Hepatic stellate cell (primary cell): ENCODE data around the gene OR51V1.
"Not testable (repeated sequence)": the region's sequence is repeated elsewhere in the genome, so short reads cannot be mapped to it uniquely, and the experiment has no call there.

Experiments used
- DNase-seq: peaks from one replicate; pipeline ENCODE4 v3.0.0; 2011; ENCODE audit warnings: low spot score

Gene OR51V1

DNA sequence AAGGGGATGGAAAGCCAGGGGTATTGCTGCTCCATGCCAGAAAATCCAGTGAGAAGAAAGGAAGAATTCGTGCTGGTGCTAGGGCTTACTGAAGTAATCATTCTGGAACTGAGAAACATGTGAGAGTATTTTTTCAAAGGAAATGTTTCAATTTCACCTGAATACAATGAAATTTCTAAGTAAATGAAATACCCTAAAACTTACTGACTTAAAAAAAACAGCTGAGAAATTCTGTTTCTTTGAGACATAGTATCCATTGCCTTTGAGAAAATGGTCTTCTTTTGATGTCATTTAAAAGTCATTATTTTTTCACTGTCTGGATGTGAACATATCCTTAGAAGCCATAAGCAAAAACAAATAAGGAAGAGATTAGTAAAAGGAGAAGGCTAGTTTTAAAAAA, at the start of gene OR51V1:
OR51V1 (minus strand) TSS at position 101 of the 400 bp plus-strand sequence; CDS start at position 101, 0 bp downstream.
- DNase-seq, result no peak

DNA sequence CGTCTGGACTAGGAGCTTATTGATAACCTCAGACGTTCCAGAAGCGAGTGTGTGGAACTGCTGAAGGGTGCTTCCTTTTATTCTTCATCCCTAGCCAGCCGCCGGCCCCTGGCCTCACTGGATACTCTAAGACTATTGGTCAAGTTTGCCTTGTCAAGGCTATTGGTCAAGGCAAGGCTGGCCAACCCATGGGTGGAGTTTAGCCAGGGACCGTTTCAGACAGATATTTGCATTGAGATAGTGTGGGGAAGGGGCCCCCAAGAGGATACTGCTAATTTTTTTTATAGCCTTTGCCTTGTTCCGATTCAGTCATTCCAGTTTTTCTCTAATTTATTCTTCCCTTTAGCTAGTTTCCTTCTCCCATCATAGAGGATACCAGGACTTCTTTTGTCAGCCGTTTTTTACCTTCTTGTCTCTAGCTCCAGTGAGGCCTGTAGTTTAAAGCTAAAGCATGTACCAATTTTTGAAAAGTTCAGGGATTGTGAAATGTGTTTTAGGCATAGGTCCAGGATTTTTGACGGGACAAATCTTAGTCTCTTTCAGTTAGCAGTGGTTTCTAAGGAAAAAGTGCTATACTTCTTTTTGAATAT, 49.4 kb upstream of the OR51V1 start, which contains the start of gene HBG1:
HBG1 (minus strand) TSS at position 51 of the 590 bp plus-strand sequence. CDS start 53 bp downstream, outside the sequence.
- not testable (repeated sequence) for DNase-seq

GRCh38 chr11:5248498-5248897, 48.0 kb upstream of the OR51V1 start:
- not testable (repeated sequence) for DNase-seq

- DNase-seq, result no peak
These were observed 47.1 kb upstream of the OR51V1 start for GRCh38 chr11:5247472-5248192.

GRCh38 chr11:5246772-5247471, 46.4 kb upstream of the OR51V1 start:
- no peak for DNase-seq

GRCh38 chr11:5245155-5245554, 44.7 kb upstream of the OR51V1 start:
- DNase-seq, result no peak

- no peak for DNase-seq
These were observed 43.3 kb upstream of the OR51V1 start for GRCh38 chr11:5243816-5244180.

DNA sequence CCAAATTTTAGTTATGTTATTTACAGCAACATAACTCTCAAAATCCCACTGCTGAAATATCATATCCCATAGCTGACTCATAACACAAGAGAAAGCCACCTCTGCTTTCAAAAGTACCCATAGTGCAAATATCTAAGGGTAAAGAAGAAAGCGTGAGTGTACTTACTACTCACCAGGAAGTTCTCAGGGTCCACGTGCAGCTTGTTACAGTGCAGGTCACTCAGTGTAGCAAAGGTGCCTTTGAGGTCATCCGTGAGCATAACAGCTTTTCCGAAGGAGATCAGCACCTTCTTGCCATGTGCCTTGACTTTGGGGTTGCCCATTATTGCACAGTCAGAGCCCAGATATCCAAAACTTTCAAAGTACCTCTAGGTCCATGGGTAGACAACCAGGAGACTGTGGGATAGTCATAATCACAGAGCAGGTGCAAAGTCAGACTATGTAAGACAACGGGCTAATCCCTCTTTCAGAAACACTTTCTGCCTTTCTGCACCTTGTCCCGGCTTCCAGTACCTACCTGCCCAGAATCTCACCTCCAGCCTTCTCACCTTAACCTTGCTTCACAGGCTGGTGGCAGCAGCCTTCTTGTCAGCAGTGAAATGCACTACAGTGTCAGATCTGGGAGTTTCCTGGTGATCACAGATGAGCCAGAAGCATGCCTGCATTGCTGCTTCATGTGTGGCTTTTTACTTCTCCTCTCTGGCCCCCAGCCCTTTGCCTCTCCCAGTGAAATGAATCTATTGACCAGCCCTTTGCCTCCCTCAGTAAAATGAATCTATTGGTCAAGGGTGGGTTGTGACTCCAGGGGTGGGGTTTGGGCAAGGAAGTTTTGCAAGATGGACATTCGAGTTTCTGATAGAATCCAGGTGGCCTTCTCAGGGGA, 42.7 kb upstream of the OR51V1 start:
- DNase-seq, result no peak

DNA sequence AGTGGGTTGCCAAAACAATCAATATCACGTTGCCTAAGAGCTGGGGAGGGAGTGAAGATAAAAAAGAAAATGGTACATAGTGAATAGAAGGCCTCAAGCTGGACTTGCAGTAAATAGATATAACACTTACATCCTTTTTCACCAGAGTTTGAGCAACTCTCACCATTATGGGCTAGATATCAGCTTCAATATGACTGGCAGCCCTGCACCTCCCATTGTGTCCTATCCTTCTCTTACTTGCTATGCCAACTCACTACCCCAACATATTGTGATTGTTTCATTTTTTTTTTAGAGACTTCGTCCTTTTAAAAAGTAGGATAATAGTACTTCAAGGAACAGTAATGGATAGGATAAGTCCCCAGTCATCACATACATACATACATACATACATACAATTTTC, 41.7 kb upstream of the OR51V1 start:
- no peak for DNase-seq

GRCh38 chr11:5241458-5241857, 41.0 kb upstream of the OR51V1 start:
- DNase-seq, result no peak

DNA sequence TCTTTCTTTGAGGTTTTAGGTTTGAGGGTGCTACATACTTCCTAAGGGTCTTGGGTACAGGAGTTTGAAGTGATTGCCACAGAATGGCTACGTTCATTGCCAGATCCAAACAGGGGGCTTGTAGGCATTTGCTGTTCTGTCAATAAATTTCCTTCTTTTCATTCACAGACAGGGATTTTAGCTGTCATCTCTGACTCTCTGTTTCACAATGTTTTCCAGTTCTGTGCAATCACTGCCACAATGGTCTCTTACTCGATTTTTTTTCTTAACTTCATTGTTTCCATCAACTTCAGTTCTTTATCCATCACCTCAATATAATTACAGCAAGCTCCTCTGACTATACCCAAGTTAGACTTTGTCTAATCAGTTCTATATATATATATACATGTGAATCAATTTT, 40.0 kb upstream of the OR51V1 start:
- no peak for DNase-seq

- DNase-seq, result no peak
These were observed 39.6 kb upstream of the OR51V1 start for GRCh38 chr11:5240056-5240455.

GRCh38 chr11:5239046-5239445, 38.6 kb upstream of the OR51V1 start:
- no peak for DNase-seq

DNA sequence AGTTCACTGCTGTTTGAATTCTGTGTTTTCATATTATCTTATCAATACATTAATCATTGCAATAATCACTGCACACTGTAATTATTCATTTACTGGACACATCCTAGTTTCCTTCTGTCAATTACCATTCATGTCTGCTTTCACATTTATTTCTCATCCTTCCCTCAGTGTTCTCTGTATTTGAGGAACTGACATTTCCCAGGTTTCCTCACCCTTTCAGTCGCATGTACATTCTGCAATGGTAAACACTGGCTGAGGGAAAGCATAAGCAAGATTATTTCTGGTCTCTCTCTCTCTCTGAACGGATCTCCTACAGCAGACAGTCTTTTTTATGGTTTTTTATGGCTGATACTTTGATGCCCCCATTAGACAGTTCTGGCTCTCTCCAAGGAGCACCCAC, 38.0 kb upstream of the OR51V1 start:
- DNase-seq, result no peak

DNA sequence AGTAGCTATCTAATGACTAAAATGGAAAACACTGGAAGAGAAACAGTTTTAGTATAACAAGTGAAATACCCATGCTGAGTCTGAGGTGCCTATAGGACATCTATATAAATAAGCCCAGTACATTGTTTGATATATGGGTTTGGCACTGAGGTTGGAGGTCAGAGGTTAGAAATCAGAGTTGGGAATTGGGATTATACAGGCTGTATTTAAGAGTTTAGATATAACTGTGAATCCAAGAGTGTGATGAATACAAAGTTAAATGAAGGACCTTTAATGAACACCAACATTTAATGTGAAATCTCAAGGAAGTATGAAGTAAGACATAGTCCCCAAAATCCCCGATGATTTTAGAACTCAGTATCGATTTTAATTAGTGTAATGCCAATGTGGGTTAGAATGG, 36.9 kb upstream of the OR51V1 start:
- DNase-seq, result no peak

- DNase-seq, result no peak
These were observed 35.0 kb upstream of the OR51V1 start for GRCh38 chr11:5235364-5236095.

DNA sequence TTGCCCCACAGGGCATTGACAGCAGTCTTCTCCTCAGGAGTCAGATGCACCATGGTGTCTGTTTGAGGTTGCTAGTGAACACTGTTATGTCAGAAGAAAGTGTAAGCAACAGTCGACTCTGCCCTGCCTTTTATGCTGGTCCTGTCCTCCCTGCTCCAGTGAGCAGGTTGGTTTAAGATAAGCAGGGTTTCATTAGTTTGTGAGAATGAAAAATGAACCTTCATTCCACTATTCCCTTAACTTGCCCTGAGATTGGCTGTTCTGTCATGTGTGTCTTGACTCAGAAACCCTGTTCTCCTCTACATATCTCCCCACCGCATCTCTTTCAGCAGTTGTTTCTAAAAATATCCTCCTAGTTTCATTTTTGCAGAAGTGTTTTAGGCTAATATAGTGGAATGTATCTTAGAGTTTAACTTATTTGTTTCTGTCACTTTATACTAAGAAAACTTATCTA, 33.9 kb upstream of the OR51V1 start, which contains the start of gene HBD:
HBD (minus strand) TSS at position 103 of the 454 bp plus-strand sequence; CDS start at position 53, 50 bp downstream.
- peak; percentile 69 for DNase-seq

GRCh38 chr11:5233307-5233706, 32.8 kb upstream of the OR51V1 start:
- no peak for DNase-seq

- DNase-seq, result no peak
These were observed 32.3 kb upstream of the OR51V1 start for GRCh38 chr11:5232821-5233220.

- DNase-seq, result no peak
These were observed 31.7 kb upstream of the OR51V1 start for GRCh38 chr11:5232176-5232575.

DNA sequence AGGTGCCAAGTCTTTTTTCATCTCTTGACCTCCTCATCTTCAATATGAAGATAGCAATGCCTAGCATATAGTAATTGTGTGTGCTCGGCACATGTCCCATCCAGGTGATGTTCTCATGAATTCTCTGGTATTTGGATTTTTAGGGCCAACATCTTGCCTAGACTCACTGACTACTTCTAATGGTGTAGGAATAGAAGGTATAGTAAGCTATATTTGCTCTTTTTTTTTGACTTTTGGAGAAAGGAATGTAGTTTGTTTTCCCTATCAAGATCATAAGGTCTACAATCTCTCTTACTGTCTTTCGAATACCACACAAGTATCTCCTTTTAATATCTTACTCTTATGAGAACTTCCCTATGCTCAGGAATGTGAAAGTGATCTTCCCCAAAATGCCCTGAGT, 30.6 kb upstream of the OR51V1 start:
- no peak for DNase-seq
